ENCODE data around the gene SPI1. TPM values are rescaled to one million over a fixed set of nuclear protein-coding genes. Genes with fewer than 3 reads are reported as not detected.

The SPI1 gene
- total RNA-seq, 6 donors from 2014 or later, result 52.8 to 275 (median 179) TPM

DNA sequence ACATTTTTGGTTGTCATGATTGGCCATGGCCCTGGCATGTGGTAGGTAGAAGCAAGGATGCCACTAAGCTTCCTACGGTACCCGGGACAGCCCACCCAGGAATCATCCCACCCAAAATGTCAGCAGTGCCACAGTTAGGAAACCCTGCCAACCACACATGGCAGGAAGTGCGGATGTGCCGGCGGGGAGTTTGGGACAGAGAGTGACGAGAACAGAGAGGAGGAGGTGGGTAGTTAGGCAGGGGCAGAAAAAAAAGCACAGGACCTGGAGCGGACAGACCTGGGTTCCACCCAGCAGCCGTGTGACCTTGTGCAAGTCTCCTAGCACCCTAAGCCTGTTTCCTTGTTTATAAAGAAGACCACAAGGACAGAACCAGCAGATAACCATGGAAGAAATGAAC, 3.3 kb downstream of the SPI1 start:
- H3K27ac ChIP-seq, result peak overlapping the region in 3 of 4 donors; percentile 34 to 97 (median 93)
- H3K4me1 ChIP-seq, result peaks cover 5 to 11% (median 7%) of the 10 kb centered on the region in 4 donors
- H3K4me3 ChIP-seq, result peak overlapping the region in 3 of 4 donors; percentile 40 to 48 (median 45)
- 75 to 84% methylated on average over 8 of the region's 8 CpGs for WGBS, 2 donors
- H3K27me3 ChIP-seq, result no peaks in the 10 kb centered on the region
- no peak for ATAC-seq (ENCODE audit: low FRiP score in 2 of 2)
- H3K36me3 ChIP-seq, result no peaks in the 10 kb centered on the region
- no peaks in the 10 kb centered on the region for H3K9me3 ChIP-seq
- TF ChIP-seq POLR2A (IDR thresholded peaks at IDR 0.05) (no peak), EP300 (IDR thresholded peaks at IDR 0.05) (no peak), POLR2AphosphoS5 (IDR thresholded peaks at IDR 0.05) (no peak)
- TF ChIP-seq, protein P1, sequence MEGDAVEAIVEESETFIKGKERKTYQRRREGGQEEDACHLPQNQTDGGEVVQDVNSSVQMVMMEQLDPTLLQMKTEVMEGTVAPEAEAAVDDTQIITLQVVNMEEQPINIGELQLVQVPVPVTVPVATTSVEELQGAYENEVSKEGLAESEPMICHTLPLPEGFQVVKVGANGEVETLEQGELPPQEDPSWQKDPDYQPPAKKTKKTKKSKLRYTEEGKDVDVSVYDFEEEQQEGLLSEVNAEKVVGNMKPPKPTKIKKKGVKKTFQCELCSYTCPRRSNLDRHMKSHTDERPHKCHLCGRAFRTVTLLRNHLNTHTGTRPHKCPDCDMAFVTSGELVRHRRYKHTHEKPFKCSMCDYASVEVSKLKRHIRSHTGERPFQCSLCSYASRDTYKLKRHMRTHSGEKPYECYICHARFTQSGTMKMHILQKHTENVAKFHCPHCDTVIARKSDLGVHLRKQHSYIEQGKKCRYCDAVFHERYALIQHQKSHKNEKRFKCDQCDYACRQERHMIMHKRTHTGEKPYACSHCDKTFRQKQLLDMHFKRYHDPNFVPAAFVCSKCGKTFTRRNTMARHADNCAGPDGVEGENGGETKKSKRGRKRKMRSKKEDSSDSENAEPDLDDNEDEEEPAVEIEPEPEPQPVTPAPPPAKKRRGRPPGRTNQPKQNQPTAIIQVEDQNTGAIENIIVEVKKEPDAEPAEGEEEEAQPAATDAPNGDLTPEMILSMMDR (IDR thresholded peaks at IDR 0.05), result no peak
- DNase-seq, result no peak

DNA sequence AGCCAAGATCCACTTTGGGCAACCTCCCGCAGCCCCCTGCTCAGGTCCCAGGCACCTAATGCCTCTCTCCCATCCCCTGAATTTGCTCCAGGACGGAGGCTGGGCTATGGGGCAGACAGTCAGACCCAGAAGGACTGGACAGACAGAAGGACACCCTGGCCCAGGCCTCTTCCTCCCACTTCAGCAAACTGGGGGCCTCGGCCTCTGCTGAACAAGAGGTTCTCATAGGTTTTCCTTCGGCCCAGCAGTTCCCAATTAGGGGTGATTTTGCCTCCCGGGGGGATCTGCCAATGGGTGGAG, 3.7 kb downstream of the SPI1 start:
- no peaks in the 10 kb centered on the region for H3K36me3 ChIP-seq
- TF ChIP-seq POLR2AphosphoS5 (IDR thresholded peaks at IDR 0.05) (no peak), EP300 (IDR thresholded peaks at IDR 0.05) (no peak), POLR2A (IDR thresholded peaks at IDR 0.05) (no peak)
- TF ChIP-seq, protein P1 (IDR thresholded peaks at IDR 0.05), result no peak
- WGBS, 2 donors, result 70 to 84% methylated on average over 3 to 5 of the region's 5 CpGs
- H3K27ac ChIP-seq, result peak overlapping the region; percentile 34 to 97 (median 66)
- DNase-seq (no peak), ATAC-seq (ENCODE audit: low FRiP score in 2 of 2) (no peak)
- peaks cover 5 to 11% (median 7%) of the 10 kb centered on the region in 4 donors for H3K4me1 ChIP-seq
- no peaks in the 10 kb centered on the region for H3K9me3 ChIP-seq
- no peaks in the 10 kb centered on the region for H3K27me3 ChIP-seq
- peak overlapping the region in 3 of 4 donors; percentile 40 to 48 (median 45) for H3K4me3 ChIP-seq

- Histone ChIP-seq H3K4me1 (peaks cover 5 to 11% (median 7%) of the 10 kb centered on the region in 4 donors), H3K27me3 (no peaks in the 10 kb centered on the region), H3K36me3 (no peaks in the 10 kb centered on the region), H3K27ac (peak overlapping the region; percentile 34 to 97 (median 66)), H3K9me3 (no peaks in the 10 kb centered on the region), H3K4me3 (peak overlapping the region in 3 of 4 donors; percentile 6 to 48 (median 40))
- DNase-seq, result peak; percentile 86 to 95
- peak; percentile 76 to 83 for ATAC-seq (ENCODE audit: low FRiP score in 2 of 2)
- TF ChIP-seq, protein P1 (IDR thresholded peaks at IDR 0.05), result peak; percentile 89 to 96 (median 91)
- no peak for TF ChIP-seq POLR2A (IDR thresholded peaks at IDR 0.05)
- WGBS, 2 donors, result 27 to 39% methylated on average over 14 to 19 of the region's 19 CpGs
These were observed 4.2 kb downstream of the SPI1 start for GRCh38 chr11:47373876-47374719.

DNA sequence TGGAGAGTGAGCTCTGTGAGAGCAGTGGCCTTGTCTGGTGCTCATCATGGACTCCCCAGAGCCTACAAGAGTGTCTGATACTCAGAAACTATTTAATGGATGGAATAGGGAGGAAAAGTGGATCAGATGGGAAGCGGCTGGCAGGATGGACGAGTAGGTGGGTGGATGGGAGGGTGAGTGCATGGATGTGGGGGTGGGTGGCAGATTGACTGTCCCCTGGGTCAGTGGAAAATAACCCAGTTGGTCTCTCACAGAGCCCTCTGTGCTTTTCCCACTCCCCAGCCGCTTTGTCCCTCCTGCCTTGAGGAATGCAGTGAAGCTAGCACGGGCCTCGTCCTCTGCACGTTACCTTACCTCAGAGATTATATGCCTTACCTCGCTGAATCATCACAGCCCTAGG, 5.9 kb downstream of the SPI1 start:
- H3K27me3 ChIP-seq, result no peaks in the 10 kb centered on the region
- DNase-seq (no peak), ATAC-seq (ENCODE audit: low FRiP score in 2 of 2) (no peak)
- H3K4me1 ChIP-seq, result peaks cover 5 to 11% (median 7%) of the 10 kb centered on the region in 4 donors
- WGBS, 2 donors, result 66 to 81% methylated on average over 7 of the region's 7 CpGs
- H3K36me3 ChIP-seq, result no peaks in the 10 kb centered on the region
- TF ChIP-seq EP300 (IDR thresholded peaks at IDR 0.05), result no peak
- no peak overlapping the region for H3K4me3 ChIP-seq
- no peak overlapping the region for H3K27ac ChIP-seq
- no peaks in the 10 kb centered on the region for H3K9me3 ChIP-seq

- H3K27me3 ChIP-seq, result no peaks in the 10 kb centered on the region
- DNase-seq, result no peak
- TF ChIP-seq EP300 (IDR thresholded peaks at IDR 0.05) (no peak), POLR2AphosphoS5 (IDR thresholded peaks at IDR 0.05) (no peak), POLR2A (IDR thresholded peaks at IDR 0.05) (no peak)
- TF ChIP-seq, protein P1 (IDR thresholded peaks at IDR 0.05), result no peak
- H3K4me3 ChIP-seq, result no peak overlapping the region
- no peaks in the 10 kb centered on the region for H3K36me3 ChIP-seq
- peaks cover 5 to 11% (median 7%) of the 10 kb centered on the region in 4 donors for H3K4me1 ChIP-seq
- no peak for ATAC-seq (ENCODE audit: low FRiP score in 2 of 2)
- no peak overlapping the region for H3K27ac ChIP-seq
- H3K9me3 ChIP-seq, result no peaks in the 10 kb centered on the region
- WGBS, 2 donors, result 43 to 57% methylated on average over 3 of the region's 3 CpGs
These were observed 8.7 kb downstream of the SPI1 start for GRCh38 chr11:47369676-47370075.

Measured in upper lobe of left lung (tissue), 6 donors.